GM23338 (cell line): ENCODE results near the gene RBL2. TPM values are rescaled to one million over a fixed set of nuclear protein-coding genes. Genes with fewer than 3 reads are reported as not detected.

Experiments
- ATAC-seq: fragments of 200-7000 bp; cut with Tn5 transposase; 3 replicates; pipeline ENCODE4 v1.9.1; 2020
- DNase-seq: peaks from one replicate; pipeline ENCODE4 v3.0.0-alpha.2; 2015; ENCODE audit warnings: low spot score
- H2AFZ ChIP-seq: fragments of 200-600 bp; sonication (generic); 2 replicates; pipeline ENCODE4 v1.8.0; 2016; ENCODE audit warnings: antibody characterized with exemption, mild to moderate bottlenecking, moderate library complexity
- H3F3A ChIP-seq: fragments of 200-600 bp; sonication (generic); replicated peaks from 2 replicates; pipeline ENCODE4 v1.8.0; 2017; ENCODE audit warnings: antibody characterized with exemption, mixed run types, low read depth
- H3K27ac ChIP-seq: fragments of 200-600 bp; sonication (generic); 2 replicates; pipeline ENCODE4 v1.6.1; 2016; ENCODE audit warnings: low read depth
- H3K27me3 ChIP-seq: fragments of 200-600 bp; sonication (generic); 2 replicates; pipeline ENCODE4 v1.8.0; 2016; ENCODE audit warnings: mild to moderate bottlenecking, mixed run types, moderate library complexity; ENCODE audit not compliant: insufficient read depth
- H3K36me3 ChIP-seq: fragments of 200-600 bp; sonication (generic); 2 replicates; pipeline ENCODE4 v1.8.0; 2016; ENCODE audit warnings: mild to moderate bottlenecking; ENCODE audit not compliant: insufficient read depth
- H3K4me1 ChIP-seq: fragments of 200-600 bp; sonication (generic); 2 replicates; pipeline ENCODE4 v1.8.0; 2016; ENCODE audit warnings: mild to moderate bottlenecking, moderate library complexity; ENCODE audit not compliant: insufficient read depth
- H3K4me2 ChIP-seq: fragments of 200-600 bp; sonication (generic); 2 replicates; pipeline ENCODE4 v1.7.1; 2017; ENCODE audit warnings: mixed run types
- H3K4me3 ChIP-seq: fragments of 200-600 bp; sonication (generic); 2 replicates; pipeline ENCODE4 v1.6.1; 2016; ENCODE audit warnings: mixed run types
- H3K79me2 ChIP-seq: fragments of 200-600 bp; sonication (generic); replicated peaks from 2 replicates; pipeline ENCODE4 v1.8.0; 2017; ENCODE audit warnings: mild to moderate bottlenecking; ENCODE audit not compliant: insufficient read depth
- H3K9me2 ChIP-seq: fragments of 200-600 bp; sonication (generic); 2 replicates; pipeline ENCODE4 v1.8.0; 2017; ENCODE audit not compliant: insufficient read depth
- H4K20me1 ChIP-seq: fragments of 200-600 bp; sonication (generic); replicated peaks from 2 replicates; pipeline ENCODE4 v1.8.0; 2017; ENCODE audit warnings: mild to moderate bottlenecking; ENCODE audit not compliant: insufficient read depth
- H3K27ac Mint-ChIP-seq: 2 replicates; pipeline ENCODE4 v1.8.0; 2020; ENCODE audit warnings: inconsistent platforms, mild to moderate bottlenecking, moderate library complexity, mixed read lengths
- H3K27me3 Mint-ChIP-seq: 3 replicates; pipeline ENCODE4 v1.8.0; 2022; ENCODE audit warnings: low read depth, mild to moderate bottlenecking, moderate library complexity, mixed read lengths, inconsistent platforms; ENCODE audit not compliant: insufficient read depth, poor library complexity
- H3K36me3 Mint-ChIP-seq: 3 replicates; pipeline ENCODE4 v1.8.0; 2021; ENCODE audit warnings: low read depth, mild to moderate bottlenecking, inconsistent platforms, moderate library complexity, mixed read lengths
- H3K4me1 Mint-ChIP-seq: 3 replicates; pipeline ENCODE4 v1.8.0; 2020; ENCODE audit warnings: mild to moderate bottlenecking, inconsistent platforms, mixed read lengths
- H3K4me3 Mint-ChIP-seq: 3 replicates; pipeline ENCODE4 v1.8.0; 2021; ENCODE audit warnings: moderate library complexity, mild to moderate bottlenecking, inconsistent platforms, mixed read lengths
- H3K9me3 Mint-ChIP-seq: 3 replicates; pipeline ENCODE4 v1.8.0; 2020; ENCODE audit warnings: moderate library complexity, mild to moderate bottlenecking, inconsistent platforms, mixed read lengths
- CREB1 ChIP-seq: fragments of 250-450 bp; sonication (Bioruptor Pico); IDR thresholded peaks from 2 replicates; pipeline ENCODE4 v1.5.0; 2020; ENCODE audit warnings: low read depth, mild to moderate bottlenecking, moderate library complexity
- EZH2phosphoT487 ChIP-seq: fragments of 200-600 bp; sonication (generic); IDR thresholded peaks from one replicate; pipeline ENCODE4 v1.8.1; 2018; ENCODE audit warnings: antibody characterized with exemption; ENCODE audit not compliant: unreplicated experiment
- NANOG ChIP-seq: IDR thresholded peaks from 2 replicates; pipeline ENCODE4 v1.6.1; 2016; ENCODE audit warnings: antibody characterized with exemption, borderline replicate concordance
- ZNF114 ChIP-seq: fragments of 250-450 bp; sonication (Bioruptor Pico); IDR thresholded peaks from 2 replicates; pipeline ENCODE4 v1.5.0; 2020; ENCODE audit warnings: mild to moderate bottlenecking, moderate library complexity
- ZNF331 ChIP-seq: fragments of 250-450 bp; sonication (Bioruptor Pico); IDR thresholded peaks from 2 replicates; pipeline ENCODE4 v1.5.0; 2020; ENCODE audit warnings: low read depth, mild to moderate bottlenecking, moderate library complexity
- polyA plus RNA-seq: library from polyadenylated mRNA; unstranded; fragments of >200 nt; fragmentation: Nextera tagmentation; extraction: Ambion mirVana; gene quantifications from 2 replicates; pipeline ENCODE4 v1.2.1, GENCODE V29; 2016
- total RNA-seq: library from RNA; depleted of rRNA; stranded (reverse); fragments of >200 nt; shearing (Covaris generic); gene quantifications from 2 replicates; pipeline ENCODE4 v1.2.3, GENCODE V29; 2014
- TF ChIP-seq, protein P1 (sequence below): fragments of 250-450 bp; sonication (Bioruptor Pico); IDR thresholded peaks from 2 replicates; pipeline ENCODE4 v1.5.0; 2020; ENCODE audit warnings: mild to moderate bottlenecking, moderate library complexity
- TF ChIP-seq, protein P2 (sequence below): IDR thresholded peaks from one replicate; pipeline ENCODE4 v1.6.1; 2018; ENCODE audit warnings: antibody characterized with exemption; ENCODE audit not compliant: unreplicated experiment
- TF ChIP-seq, protein P3 (sequence below), 2 experiments: fragments of 200-600 bp in 1 of 2; sonication (generic) in 1 of 2; conservative IDR thresholded peaks; 2 replicates each; pipeline versions ENCODE4 v1.5.1 to v1.6.1; 2016 to 2017; ENCODE audit warnings: antibody characterized with exemption in 2 of 2, low read depth in 2 of 2, mild to moderate bottlenecking in 2 of 2, moderate library complexity in 1 of 2
- TF ChIP-seq, protein P4 (sequence below): IDR thresholded peaks from 2 replicates; pipeline ENCODE4 v1.6.1; 2016; ENCODE audit warnings: antibody characterized with exemption

Gene RBL2
- total and polyA plus RNA-seq, 2 experiments from 2014 or later = 15.4 to 43.3 TPM

DNA sequence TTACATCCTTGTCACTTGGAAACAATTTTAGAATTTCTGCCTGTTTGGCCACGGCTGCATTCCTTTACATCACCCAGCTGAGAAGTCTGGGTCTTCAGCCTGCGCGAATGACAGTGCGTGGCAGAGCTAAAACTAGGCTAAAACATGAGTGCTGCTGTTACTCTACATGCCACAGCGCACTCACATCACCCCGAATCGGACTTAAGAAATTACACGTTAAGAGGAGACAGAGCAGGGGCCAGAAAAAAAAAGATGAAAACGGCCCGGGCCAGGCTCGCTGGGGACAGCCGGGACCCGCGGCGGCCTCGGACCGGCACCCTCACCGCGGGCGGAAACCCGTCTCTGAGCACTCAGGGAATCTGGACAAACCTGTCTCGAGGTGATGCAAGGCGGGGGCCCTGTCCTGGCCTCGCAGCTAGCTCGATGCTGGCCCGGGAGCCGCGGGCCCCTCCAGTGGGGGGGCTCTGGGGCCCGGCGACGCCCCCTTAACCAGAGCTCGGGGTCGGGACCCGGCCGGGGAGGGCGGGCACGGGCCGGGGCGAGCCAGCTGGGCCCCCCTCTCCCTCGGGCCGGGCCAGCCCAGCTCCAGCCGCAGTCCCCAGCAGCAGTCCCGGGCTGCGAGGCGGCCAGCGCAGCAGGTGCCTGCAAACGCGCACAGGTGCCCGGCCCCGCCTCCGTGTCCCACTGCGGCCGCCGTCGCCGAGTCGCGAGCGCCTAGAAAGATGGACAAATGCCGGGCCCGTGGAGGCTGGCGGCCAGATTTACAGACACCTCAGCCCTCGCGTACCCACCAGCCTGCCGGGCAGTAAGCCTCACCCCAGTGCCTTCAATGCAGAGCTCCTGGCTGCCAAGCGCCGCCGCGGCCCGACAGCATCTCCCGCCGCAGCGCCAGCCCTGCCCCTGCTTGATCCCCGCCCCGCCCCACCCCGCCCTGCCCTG is 68.3 kb downstream of the RBL2 start, which contains the start of gene AKTIP (continued):
- TF ChIP-seq, protein P1, sequence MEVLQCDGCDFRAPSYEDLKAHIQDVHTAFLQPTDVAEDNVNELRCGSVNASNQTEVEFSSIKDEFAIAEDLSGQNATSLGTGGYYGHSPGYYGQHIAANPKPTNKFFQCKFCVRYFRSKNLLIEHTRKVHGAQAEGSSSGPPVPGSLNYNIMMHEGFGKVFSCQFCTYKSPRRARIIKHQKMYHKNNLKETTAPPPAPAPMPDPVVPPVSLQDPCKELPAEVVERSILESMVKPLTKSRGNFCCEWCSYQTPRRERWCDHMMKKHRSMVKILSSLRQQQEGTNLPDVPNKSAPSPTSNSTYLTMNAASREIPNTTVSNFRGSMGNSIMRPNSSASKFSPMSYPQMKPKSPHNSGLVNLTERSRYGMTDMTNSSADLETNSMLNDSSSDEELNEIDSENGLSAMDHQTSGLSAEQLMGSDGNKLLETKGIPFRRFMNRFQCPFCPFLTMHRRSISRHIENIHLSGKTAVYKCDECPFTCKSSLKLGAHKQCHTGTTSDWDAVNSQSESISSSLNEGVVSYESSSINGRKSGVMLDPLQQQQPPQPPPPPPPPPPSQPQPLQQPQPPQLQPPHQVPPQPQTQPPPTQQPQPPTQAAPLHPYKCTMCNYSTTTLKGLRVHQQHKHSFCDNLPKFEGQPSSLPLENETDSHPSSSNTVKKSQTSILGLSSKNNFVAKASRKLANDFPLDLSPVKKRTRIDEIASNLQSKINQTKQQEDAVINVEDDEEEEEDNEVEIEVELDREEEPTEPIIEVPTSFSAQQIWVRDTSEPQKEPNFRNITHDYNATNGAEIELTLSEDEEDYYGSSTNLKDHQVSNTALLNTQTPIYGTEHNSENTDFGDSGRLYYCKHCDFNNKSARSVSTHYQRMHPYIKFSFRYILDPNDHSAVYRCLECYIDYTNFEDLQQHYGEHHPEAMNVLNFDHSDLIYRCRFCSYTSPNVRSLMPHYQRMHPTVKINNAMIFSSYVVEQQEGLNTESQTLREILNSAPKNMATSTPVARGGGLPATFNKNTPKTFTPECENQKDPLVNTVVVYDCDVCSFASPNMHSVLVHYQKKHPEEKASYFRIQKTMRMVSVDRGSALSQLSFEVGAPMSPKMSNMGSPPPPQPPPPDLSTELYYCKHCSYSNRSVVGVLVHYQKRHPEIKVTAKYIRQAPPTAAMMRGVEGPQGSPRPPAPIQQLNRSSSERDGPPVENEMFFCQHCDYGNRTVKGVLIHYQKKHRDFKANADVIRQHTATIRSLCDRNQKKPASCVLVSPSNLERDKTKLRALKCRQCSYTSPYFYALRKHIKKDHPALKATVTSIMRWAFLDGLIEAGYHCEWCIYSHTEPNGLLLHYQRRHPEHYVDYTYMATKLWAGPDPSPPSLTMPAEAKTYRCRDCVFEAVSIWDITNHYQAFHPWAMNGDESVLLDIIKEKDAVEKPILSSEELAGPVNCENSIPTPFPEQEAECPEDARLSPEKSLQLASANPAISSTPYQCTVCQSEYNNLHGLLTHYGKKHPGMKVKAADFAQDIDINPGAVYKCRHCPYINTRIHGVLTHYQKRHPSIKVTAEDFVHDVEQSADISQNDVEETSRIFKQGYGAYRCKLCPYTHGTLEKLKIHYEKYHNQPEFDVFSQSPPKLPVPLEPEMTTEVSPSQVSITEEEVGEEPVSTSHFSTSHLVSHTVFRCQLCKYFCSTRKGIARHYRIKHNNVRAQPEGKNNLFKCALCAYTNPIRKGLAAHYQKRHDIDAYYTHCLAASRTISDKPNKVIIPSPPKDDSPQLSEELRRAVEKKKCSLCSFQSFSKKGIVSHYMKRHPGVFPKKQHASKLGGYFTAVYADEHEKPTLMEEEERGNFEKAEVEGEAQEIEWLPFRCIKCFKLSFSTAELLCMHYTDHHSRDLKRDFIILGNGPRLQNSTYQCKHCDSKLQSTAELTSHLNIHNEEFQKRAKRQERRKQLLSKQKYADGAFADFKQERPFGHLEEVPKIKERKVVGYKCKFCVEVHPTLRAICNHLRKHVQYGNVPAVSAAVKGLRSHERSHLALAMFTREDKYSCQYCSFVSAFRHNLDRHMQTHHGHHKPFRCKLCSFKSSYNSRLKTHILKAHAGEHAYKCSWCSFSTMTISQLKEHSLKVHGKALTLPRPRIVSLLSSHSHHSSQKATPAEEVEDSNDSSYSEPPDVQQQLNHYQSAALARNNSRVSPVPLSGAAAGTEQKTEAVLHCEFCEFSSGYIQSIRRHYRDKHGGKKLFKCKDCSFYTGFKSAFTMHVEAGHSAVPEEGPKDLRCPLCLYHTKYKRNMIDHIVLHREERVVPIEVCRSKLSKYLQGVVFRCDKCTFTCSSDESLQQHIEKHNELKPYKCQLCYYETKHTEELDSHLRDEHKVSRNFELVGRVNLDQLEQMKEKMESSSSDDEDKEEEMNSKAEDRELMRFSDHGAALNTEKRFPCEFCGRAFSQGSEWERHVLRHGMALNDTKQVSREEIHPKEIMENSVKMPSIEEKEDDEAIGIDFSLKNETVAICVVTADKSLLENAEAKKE (CRISPR knock-in tag) = no peak

DNA sequence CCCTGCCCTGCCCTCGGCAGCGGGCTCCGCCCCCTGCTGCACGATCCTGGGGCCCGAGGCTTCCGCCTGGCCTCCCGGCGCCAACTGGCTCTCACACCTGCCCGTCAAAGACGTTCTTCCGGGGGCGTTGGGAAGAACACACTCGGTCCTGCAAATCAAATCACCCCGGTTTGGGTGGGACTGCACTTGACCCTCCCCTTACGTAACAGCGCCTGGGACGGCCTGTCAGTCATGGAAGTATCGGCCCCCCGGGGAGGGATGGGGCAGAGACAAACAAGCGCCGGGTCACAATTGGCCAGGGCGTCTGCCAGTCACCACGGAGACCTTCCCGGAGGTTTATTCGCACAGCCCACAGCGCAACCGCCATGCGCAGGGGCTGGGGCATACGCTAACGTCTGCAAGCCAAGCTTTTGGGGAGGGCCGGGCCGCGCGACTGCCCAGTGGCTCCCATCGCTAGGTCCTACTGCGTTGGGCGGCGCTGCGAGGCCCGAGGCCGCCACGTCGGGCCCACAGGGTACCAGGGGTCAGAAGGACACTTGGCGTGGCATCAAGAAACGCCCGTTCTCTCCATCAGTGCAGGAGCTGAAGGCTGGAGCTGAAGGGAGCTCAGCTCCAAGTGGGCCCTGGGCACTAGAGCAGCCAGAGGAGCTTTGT is 69.1 kb downstream of the RBL2 start:
- Mint-ChIP-seq H3K4me1 (peaks cover 27% of the 10 kb centered on the region), H3K9me3 (no peaks in the 10 kb centered on the region; the same call in 2 of the 3 replicates), H3K27me3 (peaks cover 6% of the 10 kb centered on the region), H3K4me3 (peak overlapping the region; percentile 86), H3K27ac (peak overlapping the region; percentile 92), H3K36me3 (no peaks in the 10 kb centered on the region; the same call in 2 of the 3 replicates)
- H3K9me2 ChIP-seq = peaks cover 11% of the 10 kb centered on the region
- peak overlapping the region; percentile 95 for H3K27ac ChIP-seq
- peak; percentile 100 for DNase-seq
- peak overlapping the region; percentile 88 for H3K4me2 ChIP-seq
- 0 out of 2 replicates have a peak overlapping the region, but pooled peaks have one; percentile 81 for H2AFZ ChIP-seq
- peak; percentile 90 for ATAC-seq
- H3F3A ChIP-seq = no peaks in the 10 kb centered on the region; the same call in 1 of the 2 replicates
- no peaks in the 10 kb centered on the region for H3K27me3 ChIP-seq
- peak overlapping the region; percentile 83 for H3K4me3 ChIP-seq
- peaks cover 29% of the 10 kb centered on the region for H3K4me1 ChIP-seq
- H3K79me2 ChIP-seq = peaks cover 39% of the 10 kb centered on the region
- H4K20me1 ChIP-seq = peaks cover 6% of the 10 kb centered on the region
- peaks cover 4% of the 10 kb centered on the region; the same call in 1 of the 2 replicates for H3K36me3 ChIP-seq
- TF ChIP-seq NANOG (no peak), EZH2phosphoT487 (no peak), ZNF114 (CRISPR knock-in tag) (no peak), CREB1 (CRISPR knock-in tag) (peak; percentile 86), ZNF331 (no peak)
- TF ChIP-seq, protein P2, sequence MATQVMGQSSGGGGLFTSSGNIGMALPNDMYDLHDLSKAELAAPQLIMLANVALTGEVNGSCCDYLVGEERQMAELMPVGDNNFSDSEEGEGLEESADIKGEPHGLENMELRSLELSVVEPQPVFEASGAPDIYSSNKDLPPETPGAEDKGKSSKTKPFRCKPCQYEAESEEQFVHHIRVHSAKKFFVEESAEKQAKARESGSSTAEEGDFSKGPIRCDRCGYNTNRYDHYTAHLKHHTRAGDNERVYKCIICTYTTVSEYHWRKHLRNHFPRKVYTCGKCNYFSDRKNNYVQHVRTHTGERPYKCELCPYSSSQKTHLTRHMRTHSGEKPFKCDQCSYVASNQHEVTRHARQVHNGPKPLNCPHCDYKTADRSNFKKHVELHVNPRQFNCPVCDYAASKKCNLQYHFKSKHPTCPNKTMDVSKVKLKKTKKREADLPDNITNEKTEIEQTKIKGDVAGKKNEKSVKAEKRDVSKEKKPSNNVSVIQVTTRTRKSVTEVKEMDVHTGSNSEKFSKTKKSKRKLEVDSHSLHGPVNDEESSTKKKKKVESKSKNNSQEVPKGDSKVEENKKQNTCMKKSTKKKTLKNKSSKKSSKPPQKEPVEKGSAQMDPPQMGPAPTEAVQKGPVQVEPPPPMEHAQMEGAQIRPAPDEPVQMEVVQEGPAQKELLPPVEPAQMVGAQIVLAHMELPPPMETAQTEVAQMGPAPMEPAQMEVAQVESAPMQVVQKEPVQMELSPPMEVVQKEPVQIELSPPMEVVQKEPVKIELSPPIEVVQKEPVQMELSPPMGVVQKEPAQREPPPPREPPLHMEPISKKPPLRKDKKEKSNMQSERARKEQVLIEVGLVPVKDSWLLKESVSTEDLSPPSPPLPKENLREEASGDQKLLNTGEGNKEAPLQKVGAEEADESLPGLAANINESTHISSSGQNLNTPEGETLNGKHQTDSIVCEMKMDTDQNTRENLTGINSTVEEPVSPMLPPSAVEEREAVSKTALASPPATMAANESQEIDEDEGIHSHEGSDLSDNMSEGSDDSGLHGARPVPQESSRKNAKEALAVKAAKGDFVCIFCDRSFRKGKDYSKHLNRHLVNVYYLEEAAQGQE = no peak
- TF ChIP-seq, protein P3, sequence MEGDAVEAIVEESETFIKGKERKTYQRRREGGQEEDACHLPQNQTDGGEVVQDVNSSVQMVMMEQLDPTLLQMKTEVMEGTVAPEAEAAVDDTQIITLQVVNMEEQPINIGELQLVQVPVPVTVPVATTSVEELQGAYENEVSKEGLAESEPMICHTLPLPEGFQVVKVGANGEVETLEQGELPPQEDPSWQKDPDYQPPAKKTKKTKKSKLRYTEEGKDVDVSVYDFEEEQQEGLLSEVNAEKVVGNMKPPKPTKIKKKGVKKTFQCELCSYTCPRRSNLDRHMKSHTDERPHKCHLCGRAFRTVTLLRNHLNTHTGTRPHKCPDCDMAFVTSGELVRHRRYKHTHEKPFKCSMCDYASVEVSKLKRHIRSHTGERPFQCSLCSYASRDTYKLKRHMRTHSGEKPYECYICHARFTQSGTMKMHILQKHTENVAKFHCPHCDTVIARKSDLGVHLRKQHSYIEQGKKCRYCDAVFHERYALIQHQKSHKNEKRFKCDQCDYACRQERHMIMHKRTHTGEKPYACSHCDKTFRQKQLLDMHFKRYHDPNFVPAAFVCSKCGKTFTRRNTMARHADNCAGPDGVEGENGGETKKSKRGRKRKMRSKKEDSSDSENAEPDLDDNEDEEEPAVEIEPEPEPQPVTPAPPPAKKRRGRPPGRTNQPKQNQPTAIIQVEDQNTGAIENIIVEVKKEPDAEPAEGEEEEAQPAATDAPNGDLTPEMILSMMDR (conservative IDR thresholded peaks at IDR 0.05; ENCODE audit: low read depth in 2 of 2) = no peak
- TF ChIP-seq, protein P4, sequence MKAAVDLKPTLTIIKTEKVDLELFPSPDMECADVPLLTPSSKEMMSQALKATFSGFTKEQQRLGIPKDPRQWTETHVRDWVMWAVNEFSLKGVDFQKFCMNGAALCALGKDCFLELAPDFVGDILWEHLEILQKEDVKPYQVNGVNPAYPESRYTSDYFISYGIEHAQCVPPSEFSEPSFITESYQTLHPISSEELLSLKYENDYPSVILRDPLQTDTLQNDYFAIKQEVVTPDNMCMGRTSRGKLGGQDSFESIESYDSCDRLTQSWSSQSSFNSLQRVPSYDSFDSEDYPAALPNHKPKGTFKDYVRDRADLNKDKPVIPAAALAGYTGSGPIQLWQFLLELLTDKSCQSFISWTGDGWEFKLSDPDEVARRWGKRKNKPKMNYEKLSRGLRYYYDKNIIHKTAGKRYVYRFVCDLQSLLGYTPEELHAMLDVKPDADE = no peak
